ENCODE data around the gene KCTD21.
A peak's percentile ranks its signal among the peaks of the same experiment; 100 is the strongest.

Gene KCTD21

DNA sequence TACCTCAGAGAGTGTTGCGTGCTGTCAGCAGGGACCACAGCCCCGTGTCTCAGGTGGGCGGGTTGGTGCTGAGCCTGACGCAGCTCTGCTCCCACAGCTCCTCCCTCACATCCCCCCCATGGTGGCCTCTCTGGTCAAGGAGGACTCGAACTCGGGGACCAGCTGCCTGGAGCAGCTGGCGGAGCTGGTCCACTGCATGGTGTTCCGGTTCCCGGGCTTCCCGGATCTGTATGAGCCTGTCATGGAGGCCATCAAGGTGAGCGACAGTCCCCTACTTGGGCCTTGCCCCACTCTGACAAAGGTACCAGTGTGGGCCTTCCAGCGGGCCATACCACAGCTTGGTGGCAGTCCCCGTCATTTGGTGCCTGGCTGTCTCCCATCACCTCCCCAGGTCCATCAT, 12.1 kb upstream of the KCTD21 start:
- no peak for DNase-seq (ENCODE audit: low read depth)

DNA sequence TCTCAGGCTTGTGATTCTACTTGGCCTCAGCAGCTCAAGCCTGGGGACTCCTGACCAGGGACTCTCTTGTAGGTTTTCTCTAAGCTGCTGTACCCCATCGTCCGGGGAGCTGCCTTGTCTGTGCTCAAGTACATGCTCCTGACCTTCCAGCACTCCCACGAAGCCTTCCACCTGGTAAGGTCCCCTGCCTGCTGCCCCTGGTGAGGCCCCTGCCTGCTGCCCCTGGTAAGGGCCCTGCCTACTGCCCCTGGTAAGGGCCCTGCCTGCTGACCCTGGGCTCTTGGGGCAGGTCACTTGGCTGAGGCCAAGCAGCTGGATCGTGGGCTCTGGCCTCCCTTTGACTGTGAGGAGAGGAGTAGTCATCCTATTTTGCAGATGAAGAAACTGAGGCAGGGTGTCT, 11.6 kb upstream of the KCTD21 start:
- no peak for DNase-seq (ENCODE audit: low read depth)

GRCh38 chr11:78199653-78200015, 11.2 kb upstream of the KCTD21 start:
- no peak for DNase-seq (ENCODE audit: low read depth)

DNA sequence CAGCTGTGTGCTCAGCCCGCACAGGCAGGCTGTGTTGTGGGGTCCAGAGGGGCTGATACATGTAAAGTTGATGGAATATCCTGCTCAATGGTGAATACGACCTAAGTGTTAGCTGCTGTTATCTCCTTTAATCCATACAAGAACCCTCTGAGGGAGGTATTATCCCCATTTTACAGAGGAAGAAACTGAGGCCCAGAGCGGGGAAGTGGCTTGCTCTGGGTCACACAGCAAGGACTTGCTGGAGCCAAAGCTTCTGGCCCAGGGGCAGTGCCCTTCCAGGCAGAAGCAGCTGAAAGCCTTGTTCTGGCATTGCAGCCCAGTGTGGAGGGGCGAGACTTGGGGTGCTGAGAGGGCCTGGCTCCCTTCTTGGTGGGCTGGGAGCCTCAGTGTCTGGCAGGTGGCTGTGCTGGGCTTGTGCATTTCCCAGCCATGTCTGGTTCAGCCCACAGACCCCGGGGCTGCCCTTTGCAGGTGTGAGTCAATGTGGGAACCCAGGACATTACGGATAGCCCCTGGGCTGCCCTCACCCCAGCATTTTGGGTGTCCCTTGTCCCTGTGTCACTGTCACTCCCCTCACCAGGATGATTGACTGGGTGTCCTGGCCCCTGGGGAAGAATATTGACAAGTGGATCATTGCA, 10.7 kb upstream of the KCTD21 start:
- DNase-seq (ENCODE audit: low read depth) = no peak

DNA sequence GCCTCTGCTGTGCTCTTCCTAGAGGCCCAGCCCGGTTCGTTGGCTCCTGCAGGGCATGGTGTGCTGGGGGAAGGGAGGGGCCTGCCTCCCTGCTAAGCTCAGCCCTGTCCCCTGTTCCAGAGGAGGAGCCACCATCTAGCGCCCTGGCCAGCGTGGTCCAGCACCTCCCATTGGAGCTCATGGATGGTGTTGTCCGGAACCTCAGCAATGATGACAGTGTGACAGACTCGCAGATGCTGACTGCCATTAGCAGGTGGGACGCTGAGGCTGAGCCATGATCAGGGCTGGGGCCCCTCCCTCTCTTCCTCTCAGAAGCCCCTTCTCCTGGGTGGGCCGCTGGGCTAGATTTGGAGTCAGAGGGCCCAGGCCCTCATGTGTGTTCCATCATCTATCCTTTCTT, 9.4 kb upstream of the KCTD21 start:
- DNase-seq (ENCODE audit: low read depth) = no peak

DNA sequence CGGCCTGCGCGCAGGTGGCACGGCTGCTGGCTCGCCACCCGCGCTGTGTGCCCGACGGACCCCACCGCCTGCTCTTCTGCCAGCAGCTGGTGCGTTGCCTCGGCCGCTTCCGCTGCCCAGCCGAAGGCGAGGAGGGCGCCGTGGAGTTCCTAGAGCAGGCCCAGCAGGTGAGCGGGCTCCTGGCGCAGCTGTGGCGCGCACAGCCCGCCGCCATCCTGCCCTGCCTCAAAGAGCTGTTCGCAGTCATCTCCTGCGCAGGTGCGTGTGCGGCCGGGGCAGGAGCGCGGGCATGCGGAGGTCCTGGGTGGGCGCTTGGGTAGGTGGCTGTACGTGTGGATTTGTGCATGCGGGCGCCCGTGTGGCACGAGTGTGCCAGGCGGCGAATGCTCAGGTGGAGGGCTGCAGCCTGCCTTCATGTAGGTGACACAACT, 8.2 kb upstream of the KCTD21 start:
- DNase-seq (ENCODE audit: low read depth) = no peak

DNA sequence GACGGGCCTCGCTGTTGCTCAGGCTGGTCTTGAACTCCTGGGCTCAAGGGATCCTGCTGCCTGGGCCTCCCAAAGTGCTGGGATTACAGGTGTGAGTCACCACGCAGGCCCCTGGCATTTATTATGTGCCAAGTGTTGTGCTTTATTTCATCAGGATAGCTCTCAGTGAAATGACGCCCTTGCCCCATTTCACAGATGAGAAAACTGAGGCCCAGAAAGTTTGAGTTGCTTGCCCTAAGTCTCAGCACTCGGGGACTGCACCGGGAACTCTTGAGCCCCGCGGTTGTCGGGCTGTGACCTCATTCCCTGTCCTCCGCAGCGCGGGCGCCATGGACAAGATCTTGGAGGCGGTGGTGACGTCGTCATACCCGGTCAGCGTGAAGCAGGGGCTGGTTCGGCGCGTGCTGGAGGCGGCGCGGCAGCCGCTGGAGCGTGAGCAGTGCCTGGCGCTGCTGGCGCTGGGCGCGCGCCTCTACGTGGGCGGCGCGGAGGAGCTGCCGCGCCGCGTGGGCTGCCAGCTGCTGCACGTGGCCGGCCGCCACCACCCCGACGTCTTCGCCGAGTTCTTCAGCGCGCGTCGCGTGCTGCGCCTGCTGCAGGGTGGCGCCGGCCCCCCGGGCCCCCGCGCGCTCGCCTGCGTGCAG, 7.6 kb upstream of the KCTD21 start:
- no peak for DNase-seq (ENCODE audit: low read depth)

DNA sequence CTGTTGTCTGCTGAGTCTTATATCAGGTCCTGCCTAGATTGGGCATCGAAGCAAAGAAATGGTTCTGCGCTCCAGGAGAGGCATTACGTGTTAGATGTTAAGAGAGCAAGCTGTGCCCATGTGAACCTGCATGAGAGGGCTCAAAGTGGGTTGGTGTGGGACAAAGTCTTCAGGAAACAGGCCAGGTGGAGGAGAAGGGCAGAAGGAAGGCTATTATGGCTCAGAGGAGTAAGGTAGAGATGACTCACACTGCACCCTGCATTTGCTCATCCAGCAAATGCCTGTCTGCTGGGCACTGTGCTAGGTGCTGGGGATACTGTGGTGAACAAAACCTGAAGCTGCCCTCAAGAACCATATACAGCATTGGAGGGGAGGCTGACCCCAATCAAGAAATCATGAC, 6.1 kb upstream of the KCTD21 start:
- no peak for DNase-seq (ENCODE audit: low read depth)

DNA sequence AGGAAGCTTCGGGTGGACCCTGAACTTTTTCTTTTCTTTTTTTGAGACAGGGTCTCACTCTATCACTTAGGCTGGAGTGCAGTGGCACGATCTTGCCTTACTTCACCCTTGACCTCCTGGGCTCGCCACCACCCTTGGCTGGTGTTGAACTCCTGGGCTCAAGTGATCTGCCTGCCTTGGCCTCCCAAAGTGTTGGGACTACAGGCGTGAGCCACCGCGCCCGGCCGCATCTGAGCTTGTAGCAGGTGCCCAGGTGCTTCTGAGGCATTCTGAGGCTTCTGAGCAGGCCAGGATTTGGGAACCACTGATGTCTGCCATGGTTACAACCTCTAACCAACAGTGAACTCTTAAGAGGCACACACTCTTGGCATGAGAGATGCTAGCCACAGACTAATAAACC, 5.4 kb upstream of the KCTD21 start:
- no peak for DNase-seq (ENCODE audit: low read depth)

GRCh38 chr11:78192911-78193351, 4.5 kb upstream of the KCTD21 start:
- DNase-seq (ENCODE audit: low read depth) = no peak

GRCh38 chr11:78192223-78192719, 3.8 kb upstream of the KCTD21 start:
- no peak for DNase-seq (ENCODE audit: low read depth)

DNA sequence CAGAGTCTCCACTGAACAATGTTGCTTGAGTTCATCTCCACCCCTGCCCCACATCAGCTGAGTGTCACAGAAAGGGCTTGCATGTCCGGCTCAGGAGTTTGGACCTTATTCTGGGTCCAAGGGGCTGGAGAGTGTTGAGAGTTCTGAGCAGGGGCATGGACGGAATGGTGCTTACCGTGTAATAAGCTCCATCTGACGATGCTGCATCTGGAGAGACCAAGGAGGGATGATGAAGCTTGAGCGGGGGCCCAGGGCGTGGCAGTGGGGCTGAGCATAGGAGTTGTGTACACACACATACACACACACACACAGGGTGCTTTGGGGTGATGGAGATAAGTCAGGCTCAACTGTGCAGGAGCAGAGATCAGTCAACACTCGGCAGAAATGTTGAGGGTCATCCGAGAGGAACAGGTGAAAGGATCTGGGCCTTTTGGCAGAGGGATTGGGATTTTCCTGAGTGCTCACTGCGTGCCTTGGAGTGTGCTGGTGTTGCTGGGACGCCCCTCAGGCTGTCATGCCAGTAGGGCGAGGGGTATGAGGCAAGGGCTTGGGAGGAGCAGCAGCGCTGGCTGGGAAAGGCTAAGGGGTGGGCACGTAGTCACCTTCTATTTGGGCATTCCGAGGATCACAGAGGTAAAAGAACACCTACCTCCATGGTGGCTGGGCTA, 2.6 kb upstream of the KCTD21 start:
- no peak for DNase-seq (ENCODE audit: low read depth)

- DNase-seq (ENCODE audit: low read depth) = no peak
Measured at GRCh38 chr11:78190374-78190773, 1.9 kb upstream of the KCTD21 start.

- DNase-seq (ENCODE audit: low read depth) = no peak
Measured at GRCh38 chr11:78189851-78190250, 1.4 kb upstream of the KCTD21 start.

DNA sequence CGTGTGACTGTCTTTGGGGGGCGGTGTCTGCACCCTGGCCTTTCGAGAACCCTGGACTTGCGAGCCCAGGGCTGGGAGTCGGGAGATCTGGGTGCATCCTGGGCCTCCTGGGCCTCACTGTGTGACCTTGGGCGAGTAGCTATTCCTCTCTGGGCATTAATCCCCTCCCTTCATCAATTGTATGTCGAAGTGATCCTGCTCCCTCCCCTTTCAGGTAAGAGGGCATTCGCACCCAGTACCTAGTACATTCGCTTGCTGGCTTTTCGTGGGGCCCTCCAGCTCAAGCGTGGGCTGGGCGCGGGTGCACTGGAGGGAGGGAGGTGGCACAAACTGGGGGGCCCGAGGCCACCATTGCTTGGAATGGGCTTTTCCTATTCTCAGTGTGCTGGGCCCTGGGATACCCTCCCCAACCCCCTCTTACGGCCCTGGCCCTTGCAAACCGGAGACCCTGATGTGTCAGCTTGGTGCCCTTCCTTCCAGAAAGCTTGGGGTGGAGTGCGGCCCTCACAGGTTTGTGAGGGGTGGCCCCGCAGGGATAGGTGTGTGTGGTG, 823 bp upstream of the KCTD21 start:
- no peak for DNase-seq (ENCODE audit: low read depth)

GRCh38 chr11:78187366-78188285, 800 bp downstream of the KCTD21 start:
- peak; percentile 53 for DNase-seq (ENCODE audit: low read depth)

DNA sequence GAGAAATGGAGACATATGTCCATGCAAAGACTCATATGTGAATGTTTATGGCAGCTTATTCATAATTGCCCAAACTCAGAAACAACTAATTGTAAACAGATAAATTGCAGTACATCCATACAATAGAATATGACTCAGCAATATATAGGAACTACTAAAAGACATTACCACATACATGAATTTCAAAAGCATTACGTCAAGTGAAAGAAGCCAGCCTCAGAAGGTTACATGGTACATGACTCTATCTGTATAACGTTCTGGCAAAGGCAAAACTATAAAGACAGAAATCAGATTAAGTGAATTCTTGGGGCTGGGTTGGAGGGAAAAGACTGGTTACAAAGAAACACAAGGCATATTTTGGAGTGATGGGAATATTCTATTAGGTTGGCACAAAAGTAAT, 7.2 kb downstream of the KCTD21 start:
- DNase-seq (ENCODE audit: low read depth) = no peak

GRCh38 chr11:78180751-78181150, 7.7 kb downstream of the KCTD21 start:
- no peak for DNase-seq (ENCODE audit: low read depth)

DNA sequence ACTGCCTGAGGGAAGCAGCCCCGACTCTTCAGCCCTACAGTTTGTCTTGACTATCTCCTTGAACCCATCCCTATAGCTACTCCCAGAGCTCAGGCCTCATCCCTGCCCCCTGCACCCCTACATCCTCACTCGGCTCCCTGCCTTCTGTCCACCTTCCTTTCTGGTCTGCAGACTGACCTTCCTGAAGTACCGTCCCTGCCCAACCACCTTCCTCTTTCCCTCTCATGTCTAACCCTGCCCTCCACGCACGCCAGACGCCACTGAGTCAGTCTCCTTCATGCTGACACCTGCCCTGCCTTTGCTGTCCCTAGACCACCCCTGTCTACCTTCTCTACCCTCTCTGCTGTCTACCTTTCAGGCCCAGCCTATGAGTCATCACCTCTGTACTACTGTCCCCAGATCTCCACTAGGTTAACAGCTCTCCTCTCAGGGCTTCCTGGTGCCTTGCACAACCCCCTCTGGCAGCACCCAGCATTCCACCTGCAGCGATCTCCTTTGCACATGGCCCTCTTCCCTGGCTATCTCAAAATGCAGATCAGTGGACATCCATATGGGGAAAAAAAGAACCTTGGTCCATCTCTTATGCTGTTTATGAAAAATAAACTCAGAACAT, 8.9 kb downstream of the KCTD21 start:
- no peak for DNase-seq (ENCODE audit: low read depth)

- no peak for DNase-seq (ENCODE audit: low read depth)
Measured at GRCh38 chr11:78177216-78177615, 11.2 kb downstream of the KCTD21 start.

GRCh38 chr11:78176605-78177141, 11.8 kb downstream of the KCTD21 start:
- no peak for DNase-seq (ENCODE audit: low read depth)
